Motor neuron (in vitro differentiated cells): Measurements from ENCODE around the gene GARIN5B. TPM values are rescaled to one million over a fixed set of nuclear protein-coding genes. Genes with fewer than 3 reads are reported as not detected.

Source experiments
- ATAC-seq, 8 experiments: fragments of 200-7000 bp; cut with Tn5 transposase; replicated peaks in 6 of 8; 2 replicates each; pipeline ENCODE4 v1.8.0; 2021; ENCODE audit warnings: mild to moderate bottlenecking in 8 of 8, moderate library complexity in 8 of 8
- H3K27ac ChIP-seq, 2 donors: fragments of 250-450 bp; sonication (Bioruptor Pico); 2 replicates each; pipeline ENCODE4 v1.9.0; 2021; ENCODE audit warnings: antibody characterized with exemption in 2 of 2, mild to moderate bottlenecking in 2 of 2, moderate library complexity in 1 of 2
- H3K4me1 ChIP-seq, 2 donors: fragments of 250-450 bp; sonication (Bioruptor Pico); replicated peaks in 1 of 2; 2 replicates each; pipeline ENCODE4 v1.6.1; 2021; ENCODE audit warnings: antibody characterized with exemption in 2 of 2, mild to moderate bottlenecking in 2 of 2, moderate library complexity in 1 of 2
- H3K4me3 ChIP-seq, 5 donors: fragments of 250-450 bp; sonication (Bioruptor Pico); 2 replicates each; pipeline ENCODE4 v1.9.0; 2021; ENCODE audit warnings: antibody characterized with exemption in 5 of 5, mild to moderate bottlenecking in 5 of 5, moderate library complexity in 4 of 5
- WGBS, 10 experiments: fragments of 450-650 bp; shearing (Covaris generic); methylation state at CpG; one replicate each; pipeline ENCODE4 v1.0.0; 2022; 5-methylcytosine and 5-hydroxymethylcytosine counted together
- in situ Hi-C, 9 experiments: fragments of 400-800 bp; cut with MboI; loops; one replicate each; pipeline ENCODE4 v1.15.0; 2021; ENCODE audit warnings: low sequenced_read_pairs in 9 of 9, low pct_unique_long_range_greater_than_20kb in 2 of 9; ENCODE audit not compliant: unreplicated experiment in 9 of 9
- total RNA-seq, 8 experiments: library from RNA; unstranded; fragments of 300-600 nt; gene quantifications; 2 replicates each; pipeline versions ENCODE4 v1.2.3 to v1.2.4, GENCODE V29; 2022

The GARIN5B gene
- total RNA-seq, 8 experiments from 2014 or later = 0.05 to 0.71 (median 0.14) TPM; not detected in 2

DNA sequence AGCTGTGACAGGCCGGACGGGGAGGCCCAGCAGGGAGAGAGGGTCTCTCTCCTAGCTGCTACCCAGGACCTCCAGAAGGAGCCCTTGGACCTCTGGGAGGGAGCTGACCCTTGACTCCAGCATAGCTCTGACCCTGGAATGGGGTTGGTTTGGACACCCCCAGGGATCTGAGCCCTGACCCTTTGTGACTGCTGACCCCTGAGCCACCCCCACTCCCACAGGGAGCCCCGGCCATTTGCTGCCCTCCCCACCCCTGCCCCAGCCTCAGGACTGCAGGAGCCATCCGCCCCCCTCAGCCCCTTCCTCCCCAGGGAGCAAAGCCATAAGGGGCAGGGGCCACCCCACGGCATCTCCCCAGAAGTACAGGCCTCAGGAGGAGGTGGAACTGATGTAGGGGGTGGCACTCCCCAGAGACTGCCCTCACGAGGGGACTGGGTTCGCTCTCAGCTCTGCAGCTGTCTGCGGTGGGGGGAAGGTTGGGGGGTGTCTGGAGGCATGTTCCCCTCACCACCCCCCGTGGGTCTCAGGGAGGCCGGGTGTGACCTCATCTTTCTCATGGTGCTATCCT, 15.5 kb downstream of the GARIN5B start:
- in situ Hi-C loops = no loop called here
- H3K4me3 ChIP-seq = no peak overlapping the region
- 20% methylated on average over 1 of the region's 10 CpGs; no CpG with 5 or more reads in 9 of the 10 experiments for WGBS, 10 experiments
- peak in 1 of 8 experiments; percentile 1 for ATAC-seq
- H3K27ac ChIP-seq = peak overlapping the region in 1 of 2 donors; percentile 14
- H3K4me1 ChIP-seq = peaks cover 22 to 38% of the 10 kb centered on the region in 2 donors

DNA sequence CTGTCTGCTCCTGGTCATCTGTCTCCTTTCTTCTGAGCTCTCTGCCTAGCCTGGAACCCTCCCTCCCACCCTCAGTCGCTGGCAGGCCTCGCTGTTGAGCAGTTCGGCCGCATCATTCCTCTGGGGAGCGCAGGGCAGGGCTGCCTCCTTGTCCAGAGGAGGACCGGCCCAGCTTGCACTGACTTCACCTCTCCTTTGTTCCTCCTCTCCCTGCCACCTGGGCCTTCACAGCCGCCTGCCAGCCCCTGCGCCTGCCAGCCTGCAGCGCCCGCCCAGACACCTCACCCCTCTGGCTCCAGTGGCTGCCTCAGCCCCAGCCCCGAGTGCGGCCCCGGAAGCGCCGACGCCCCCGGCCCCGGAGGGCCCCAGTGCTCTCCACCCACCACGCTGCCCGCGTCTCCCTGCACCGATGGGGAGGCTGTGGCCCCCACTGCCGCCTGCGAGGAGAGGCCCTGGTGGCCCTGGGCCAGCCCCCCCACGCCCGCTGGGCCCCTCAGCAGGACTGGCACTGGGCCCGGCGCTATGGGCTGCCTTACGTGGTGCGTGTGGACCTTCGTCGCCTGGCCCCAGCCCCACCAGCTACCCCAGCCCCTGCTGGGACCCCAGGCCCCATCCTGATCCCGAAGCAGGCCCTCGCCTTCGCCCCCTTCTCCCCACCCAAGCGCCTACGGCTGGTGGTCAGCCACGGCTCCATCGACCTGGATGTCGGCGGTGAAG, 16.2 kb downstream of the GARIN5B start:
- peaks cover 22 to 38% of the 10 kb centered on the region in 2 donors for H3K4me1 ChIP-seq
- in situ Hi-C loops = no loop called here
- H3K27ac ChIP-seq = peak overlapping the region in 1 of 2 donors; percentile 32
- peak in 5 of 8 experiments; percentile 9 to 29 (median 18) for ATAC-seq
- H3K4me3 ChIP-seq = no peak overlapping the region
- WGBS, 10 experiments = no CpG with 5 or more reads among the region's 41 CpGs

DNA sequence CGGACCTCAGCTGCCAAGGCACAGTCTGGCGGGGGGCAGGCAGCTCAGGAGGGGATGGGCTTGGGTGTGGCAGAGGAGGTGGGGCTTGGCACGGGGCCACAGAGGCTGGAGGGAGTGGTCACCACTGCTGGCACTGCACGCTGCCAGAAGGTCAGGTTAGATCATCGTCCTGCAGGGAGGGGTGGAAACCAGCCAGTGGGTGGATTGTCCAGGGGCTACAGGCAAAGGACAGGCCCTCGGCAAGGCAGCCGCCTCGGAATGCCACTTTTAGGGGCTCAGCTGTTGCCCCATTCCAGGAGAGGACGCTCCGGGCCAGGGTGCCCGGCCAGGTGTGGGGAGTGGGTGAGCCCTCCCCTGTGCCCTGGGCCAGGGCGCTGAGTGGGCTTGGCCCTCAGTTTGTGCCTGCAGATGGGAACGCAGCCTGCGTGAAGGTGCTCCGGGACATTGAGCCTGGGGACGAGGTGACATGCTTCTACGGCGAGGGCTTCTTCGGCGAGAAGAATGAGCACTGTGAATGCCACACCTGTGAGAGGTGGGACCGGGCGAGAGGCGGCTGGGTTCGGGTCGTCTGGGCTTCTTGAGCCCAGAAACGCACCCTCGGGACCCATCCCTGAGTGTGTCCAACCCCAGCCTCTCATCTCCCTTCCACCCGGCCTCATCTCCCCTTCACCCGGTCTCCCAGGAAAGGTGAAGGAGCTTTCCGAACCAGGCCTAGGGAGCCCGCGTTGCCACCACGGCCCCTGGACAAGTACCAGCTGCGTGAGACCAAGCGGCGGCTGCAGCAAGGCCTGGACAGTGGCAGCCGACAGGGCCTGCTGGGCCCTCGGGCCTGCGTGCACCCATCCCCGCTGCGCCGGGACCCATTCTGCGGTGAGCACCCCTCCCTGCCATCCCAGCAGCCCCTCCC, 17.0 kb downstream of the GARIN5B start:
- WGBS, 10 experiments = 70 to 100% (median 95%) methylated on average over 2 to 12 of the region's 43 CpGs; no CpG with 5 or more reads in 6 of the 10 experiments
- Histone ChIP-seq H3K4me1 (peaks cover 25 to 44% of the 10 kb centered on the region in 2 donors), H3K4me3 (no peak overlapping the region), H3K27ac (no peak overlapping the region)
- peak in 7 of 8 experiments; percentile 6 to 61 (median 37) for ATAC-seq
- in situ Hi-C loops = no loop called here

DNA sequence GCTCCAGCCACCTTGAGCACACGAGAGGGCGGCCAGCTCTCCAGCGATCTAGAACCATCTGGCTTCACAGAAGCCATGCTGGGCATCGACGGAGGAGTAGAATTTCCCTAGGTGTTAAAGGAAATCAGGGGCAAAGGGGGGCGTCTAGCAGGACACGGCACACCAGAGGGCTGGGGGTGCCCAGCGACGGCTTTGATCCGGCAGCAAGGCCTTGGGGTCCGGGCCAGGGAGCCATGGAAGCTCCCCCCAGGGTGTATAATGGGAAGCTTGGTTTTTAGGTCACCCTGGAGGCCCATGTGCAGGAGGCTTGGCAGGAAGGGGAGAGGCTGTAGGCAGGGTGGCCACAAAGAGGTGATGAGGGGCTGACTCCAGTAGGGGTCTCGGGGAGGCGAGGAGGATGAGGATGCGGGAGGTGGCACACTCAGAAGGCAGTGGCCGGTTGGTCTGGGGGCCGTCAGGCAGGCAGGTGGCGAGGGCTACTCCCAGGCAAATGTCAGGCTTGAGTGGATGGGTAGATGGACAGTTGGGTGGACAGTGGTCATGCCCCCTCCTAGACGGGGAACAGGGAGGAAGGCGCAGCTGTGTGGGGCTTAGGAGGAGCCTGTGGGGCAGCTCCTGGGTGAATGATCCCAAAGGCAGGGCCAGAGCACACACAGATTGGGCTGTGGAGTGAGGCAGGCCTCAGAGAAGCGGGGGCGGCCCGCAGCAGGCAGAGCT, 17.8 kb downstream of the GARIN5B start:
- Histone ChIP-seq H3K27ac (no peak overlapping the region), H3K4me1 (peaks cover 25 to 44% of the 10 kb centered on the region in 2 donors), H3K4me3 (no peak overlapping the region)
- no peak for ATAC-seq
- in situ Hi-C loops = no loop called here
- WGBS, 10 experiments = 71 to 100% (median 86%) methylated on average over 3 to 8 of the region's 22 CpGs; no CpG with 5 or more reads in 7 of the 10 experiments

DNA sequence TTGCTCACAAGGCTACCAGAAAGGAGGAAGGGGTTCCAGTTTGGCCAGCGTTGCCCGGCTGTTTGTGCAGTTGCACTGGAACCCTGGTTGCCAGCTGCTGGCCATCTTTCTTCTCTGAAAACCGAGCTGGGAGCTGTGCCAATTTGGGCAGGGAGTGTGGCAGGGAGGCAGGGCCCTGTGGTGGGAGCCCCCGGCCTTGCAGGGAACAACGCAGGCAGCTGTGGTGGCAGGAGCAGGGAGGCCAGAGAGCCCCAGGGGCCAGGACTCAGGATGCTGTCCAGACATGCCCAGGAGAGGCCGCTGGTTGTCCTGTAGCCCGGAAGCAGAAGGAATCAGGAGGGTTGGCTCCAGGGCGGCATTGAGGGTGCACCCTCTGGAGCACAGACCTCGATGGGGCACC, 18.6 kb downstream of the GARIN5B start:
- H3K4me3 ChIP-seq = no peak overlapping the region
- 40 to 80% methylated on average over 1 of the region's 9 CpGs; no CpG with 5 or more reads in 8 of the 10 experiments for WGBS, 10 experiments
- no peak for ATAC-seq
- no peak overlapping the region for H3K27ac ChIP-seq
- in situ Hi-C loops = no loop called here
- peaks cover 25 to 44% of the 10 kb centered on the region in 2 donors for H3K4me1 ChIP-seq

DNA sequence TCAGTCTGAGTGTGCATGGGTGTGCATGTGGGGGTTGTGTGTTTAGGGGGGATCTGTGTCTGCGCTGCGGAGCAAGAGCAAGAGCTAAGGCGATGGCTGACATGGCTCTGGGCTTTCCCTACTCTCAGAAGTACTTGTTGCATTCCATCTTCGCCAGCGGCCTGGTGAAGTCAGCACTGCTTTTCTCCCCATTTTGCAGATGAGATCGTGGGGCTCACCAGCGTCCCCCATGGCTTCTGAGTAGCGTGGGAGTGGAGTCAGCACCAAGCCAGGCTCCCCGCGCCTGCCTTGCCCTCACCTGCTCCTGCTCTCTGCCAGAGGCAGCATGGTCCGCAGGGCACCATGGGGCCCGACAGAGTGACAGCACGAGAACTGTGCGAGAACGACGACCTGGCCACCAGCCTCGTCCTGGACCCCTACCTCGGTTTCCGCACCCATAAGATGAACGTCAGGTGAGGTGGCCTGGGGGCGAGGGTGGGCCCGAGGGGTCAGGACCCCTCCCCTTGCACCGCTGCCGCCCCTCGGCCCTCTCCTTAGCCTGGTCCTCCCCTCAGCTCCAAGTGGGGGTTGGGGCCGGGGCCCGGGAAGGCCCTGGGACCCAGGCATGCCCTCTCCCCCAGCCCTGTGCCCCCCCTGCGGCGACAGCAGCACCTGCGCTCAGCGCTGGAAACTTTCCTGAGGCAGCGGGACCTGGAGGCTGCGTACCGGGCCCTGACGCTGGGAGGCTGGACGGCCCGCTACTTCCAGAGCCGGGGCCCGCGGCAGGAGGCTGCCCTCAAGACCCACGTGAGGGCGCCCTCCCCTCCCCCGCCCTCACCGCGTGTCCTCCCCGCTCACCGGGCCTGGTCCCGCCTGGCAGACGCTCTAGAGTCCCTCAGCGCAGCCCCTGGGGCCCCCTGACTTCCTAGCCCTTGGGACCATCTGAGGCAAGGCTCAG, 21.2 kb downstream of the GARIN5B start:
- Histone ChIP-seq H3K27ac (no peak overlapping the region), H3K4me1 (peaks cover 8 to 19% of the 10 kb centered on the region in 2 donors), H3K4me3 (peak overlapping the region; percentile 49 to 62 (median 56))
- 51 to 80% (median 80%) methylated on average over 2 to 6 of the region's 50 CpGs; no CpG with 5 or more reads in 7 of the 10 experiments for WGBS, 10 experiments
- in situ Hi-C loops = no loop called here
- ATAC-seq = no peak

DNA sequence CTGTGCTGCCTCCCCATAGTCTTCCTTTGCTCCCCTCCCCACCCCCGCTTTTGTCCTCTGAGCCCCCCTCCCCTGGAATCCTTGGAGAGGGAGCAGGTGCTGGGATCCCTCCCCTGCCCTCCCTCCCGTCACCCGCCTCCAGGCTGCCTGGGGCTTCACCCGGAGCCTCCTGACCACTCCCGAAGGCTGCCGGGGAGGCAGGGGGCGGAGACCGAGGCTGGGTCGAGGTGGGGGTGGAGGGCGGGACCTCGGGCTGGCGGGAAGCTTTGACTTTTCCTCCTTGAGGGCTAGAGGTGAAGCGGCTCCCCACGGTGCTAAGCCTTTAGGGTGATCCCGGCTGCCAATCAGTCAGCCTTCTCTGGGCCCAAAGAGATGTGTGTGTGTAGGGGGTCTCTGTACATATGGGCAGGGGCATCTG, 21.9 kb downstream of the GARIN5B start:
- Histone ChIP-seq H3K27ac (peak overlapping the region; percentile 86 to 88), H3K4me3 (peak overlapping the region; percentile 49 to 62 (median 56)), H3K4me1 (peaks cover 8 to 15% of the 10 kb centered on the region in 2 donors)
- WGBS, 10 experiments = no CpG with 5 or more reads among the region's 15 CpGs
- in situ Hi-C loops = no loop called here
- peak in 6 of 8 experiments; percentile 2 to 16 (median 8) for ATAC-seq

DNA sequence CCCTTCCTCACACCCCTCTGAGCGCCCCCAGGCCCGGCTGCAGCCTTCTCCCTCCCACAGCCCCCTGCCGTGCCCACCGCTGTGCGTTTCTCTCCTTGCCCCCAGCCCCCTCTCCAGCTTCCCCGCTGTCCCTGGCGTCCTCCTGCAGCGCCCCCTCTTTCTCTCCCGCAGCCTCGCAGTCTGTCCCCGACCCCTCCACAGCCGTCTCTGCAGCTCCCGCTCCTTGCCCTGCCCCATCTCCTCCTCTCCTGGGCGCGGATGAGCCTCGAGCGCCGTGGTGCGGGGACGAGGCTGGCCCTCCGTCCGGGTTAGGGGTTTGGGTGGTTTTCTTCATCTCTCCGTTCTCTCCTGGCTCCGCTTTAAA, 22.3 kb downstream of the GARIN5B start:
- in situ Hi-C loops = no loop called here
- WGBS, 10 experiments = no CpG with 5 or more reads among the region's 24 CpGs
- peak in 5 of 8 experiments; percentile 4 to 20 (median 12) for ATAC-seq
- Histone ChIP-seq H3K27ac (peak overlapping the region; percentile 86 to 88), H3K4me1 (peaks cover 8 to 10% of the 10 kb centered on the region in 2 donors), H3K4me3 (peak overlapping the region; percentile 49 to 62 (median 56))

DNA sequence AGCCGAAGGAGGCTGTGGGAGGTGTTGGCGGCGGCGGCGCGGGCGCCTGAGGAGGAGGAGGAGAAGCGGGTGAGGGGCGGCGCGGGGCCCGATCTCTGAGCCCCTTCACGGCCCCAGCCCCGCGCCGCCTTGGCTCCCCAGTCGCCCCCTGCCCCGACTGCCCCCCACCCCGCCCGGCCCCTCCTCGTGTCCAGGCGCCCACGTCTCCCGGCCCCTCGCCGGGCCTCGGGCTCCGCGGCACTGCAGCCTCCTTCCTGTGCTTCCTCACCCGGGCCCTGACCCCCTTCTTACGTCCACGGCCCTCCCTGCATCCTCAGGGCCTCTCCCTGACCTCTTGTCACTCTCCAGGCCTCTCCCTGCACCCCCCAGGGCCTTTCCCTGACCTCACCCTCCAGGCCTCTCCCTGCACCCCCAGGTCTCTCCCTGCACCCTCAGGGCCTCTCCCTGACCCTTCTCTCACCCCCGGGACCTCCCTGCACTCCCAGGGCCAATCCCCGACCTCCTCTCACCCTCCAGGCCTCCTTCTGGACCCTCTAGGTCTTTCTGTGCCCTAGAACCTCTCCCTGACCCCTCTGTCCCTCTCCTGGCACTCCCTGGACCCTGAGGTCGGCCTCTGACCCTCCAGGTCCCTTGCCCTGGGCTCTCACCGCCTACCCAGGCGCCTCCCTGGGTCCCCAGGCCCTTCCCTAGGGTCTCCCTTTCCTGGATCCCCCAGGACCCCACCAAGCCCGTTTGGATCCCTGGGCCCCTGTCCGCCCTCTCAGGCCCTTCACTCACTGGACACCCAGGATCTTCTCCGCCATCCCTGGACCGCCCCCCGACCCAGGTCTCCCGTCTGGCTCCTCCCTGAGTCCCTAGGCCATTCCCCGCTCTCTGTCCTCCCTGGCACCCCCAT, 22.9 kb downstream of the GARIN5B start:
- H3K4me3 ChIP-seq = peak overlapping the region; percentile 49 to 62 (median 56)
- WGBS, 10 experiments = 0% methylated on average over 2 of the region's 44 CpGs; no CpG with 5 or more reads in 9 of the 10 experiments
- in situ Hi-C loops = no loop called here
- ATAC-seq = peak in 2 of 8 experiments; percentile 3 to 13
- peaks cover 6 to 8% of the 10 kb centered on the region in 2 donors for H3K4me1 ChIP-seq
- H3K27ac ChIP-seq = peak overlapping the region; percentile 86 to 88

DNA sequence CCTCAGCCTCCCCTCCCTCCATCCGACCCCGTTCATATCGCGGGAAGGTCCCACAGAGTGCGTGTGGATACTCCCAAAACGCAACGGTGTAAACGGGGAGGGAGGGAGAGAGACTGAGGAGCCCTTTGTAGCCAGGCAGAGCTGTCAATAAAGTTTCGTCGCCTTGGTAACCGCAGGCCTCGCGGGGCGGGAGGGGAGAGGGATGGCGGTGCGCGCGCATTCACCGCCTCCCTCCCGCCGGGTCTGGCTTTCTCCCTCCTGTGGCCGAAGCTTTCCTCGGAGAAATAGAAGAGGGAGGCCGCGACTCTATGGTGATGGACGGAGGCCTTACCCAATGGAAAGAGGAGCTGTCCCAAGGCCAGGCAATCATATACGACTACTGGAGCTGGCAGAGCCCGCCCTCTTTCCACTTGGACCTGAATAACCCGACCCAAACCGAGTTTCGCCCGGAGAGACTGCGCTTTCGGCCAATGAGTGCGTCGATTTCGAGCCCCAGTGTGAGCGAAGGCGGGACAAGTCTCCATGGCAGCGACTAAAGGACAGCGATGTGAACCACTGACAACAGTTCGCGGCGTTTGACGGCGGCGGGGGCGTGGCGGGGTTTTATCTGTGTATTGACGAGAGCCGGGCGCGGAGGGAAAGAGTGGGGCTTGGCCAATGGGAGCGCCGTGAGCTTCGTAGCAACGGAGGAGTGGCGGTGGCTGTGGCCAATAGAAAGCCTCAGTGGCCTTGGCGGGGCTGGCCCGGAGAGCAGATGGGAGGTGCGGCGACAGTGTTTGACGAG, 23.8 kb downstream of the GARIN5B start, which contains the start of gene KMT5C:
Gene KMT5C (plus strand): TSS at position 772 of the 784 bp plus-strand sequence. CDS start 2,061 bp downstream, outside the sequence.
- WGBS, 10 experiments = 0 to 3% (median 0%) methylated on average over 1 to 16 of the region's 63 CpGs; no CpG with 5 or more reads in 5 of the 10 experiments
- H3K27ac ChIP-seq = peak within 1 kb of the TSS; percentile 94 to 100
- in situ Hi-C loops = no loop called here
- H3K4me1 ChIP-seq = peaks cover 6 to 8% of the 10 kb centered on the region in 2 donors
- ATAC-seq = peak; percentile 74 to 88 (median 85)
- peak within 1 kb of the TSS; percentile 49 to 62 (median 56) for H3K4me3 ChIP-seq
